Suppressor macrophage (primary cell): Measurements from ENCODE around the gene CDH2.

Experiments used
- DNase-seq, 4 experiments: peaks; one replicate each; pipeline ENCODE4 v3.0.0-alpha.2; 2020 to 2022

The CDH2 gene

GRCh38 chr18:28168725-28169124 is 8.2 kb downstream of the CDH2 start:
- DNase-seq = no peak

- DNase-seq = no peak
These were observed 9.0 kb downstream of the CDH2 start for GRCh38 chr18:28167835-28168349.

- no peak for DNase-seq
These were observed 12.0 kb downstream of the CDH2 start for GRCh38 chr18:28164771-28165483.

GRCh38 chr18:28163201-28163775 is 13.6 kb downstream of the CDH2 start:
- no peak for DNase-seq

- DNase-seq = no peak
These were observed 15.0 kb downstream of the CDH2 start for GRCh38 chr18:28161608-28162599.

GRCh38 chr18:28159055-28159454 is 17.9 kb downstream of the CDH2 start:
- DNase-seq = no peak

GRCh38 chr18:28158083-28158581 is 18.8 kb downstream of the CDH2 start:
- no peak for DNase-seq

GRCh38 chr18:28153485-28154065 is 23.4 kb downstream of the CDH2 start:
- DNase-seq = no peak

GRCh38 chr18:28152754-28153153 is 24.2 kb downstream of the CDH2 start:
- no peak for DNase-seq

- no peak for DNase-seq
These were observed 24.6 kb downstream of the CDH2 start for GRCh38 chr18:28152354-28152753.

- DNase-seq = no peak
These were observed 25.5 kb downstream of the CDH2 start for GRCh38 chr18:28151434-28151833.

GRCh38 chr18:28150925-28151324 is 26.0 kb downstream of the CDH2 start:
- DNase-seq = no peak

- DNase-seq = no peak
These were observed 27.0 kb downstream of the CDH2 start for GRCh38 chr18:28149810-28150420.

GRCh38 chr18:28147674-28148171 is 29.2 kb downstream of the CDH2 start:
- peak in 2 of 4 experiments; percentile 3 to 8 for DNase-seq

GRCh38 chr18:28143725-28144124 is 33.2 kb downstream of the CDH2 start:
- DNase-seq = no peak

GRCh38 chr18:28138816-28139215 is 38.1 kb downstream of the CDH2 start:
- no peak for DNase-seq

GRCh38 chr18:28136071-28136470 is 40.9 kb downstream of the CDH2 start:
- no peak for DNase-seq

GRCh38 chr18:28134774-28135173 is 42.2 kb downstream of the CDH2 start:
- no peak for DNase-seq

GRCh38 chr18:28132084-28132483 is 44.8 kb downstream of the CDH2 start:
- no peak for DNase-seq

GRCh38 chr18:28128659-28128980 is 48.3 kb downstream of the CDH2 start:
- DNase-seq = no peak

GRCh38 chr18:28127763-28128658 is 48.9 kb downstream of the CDH2 start:
- DNase-seq = no peak
